ENCODE results near the gene MEF2D. TPM values are rescaled to one million over a fixed set of nuclear protein-coding genes. Genes with fewer than 3 reads are reported as not detected.

The MEF2D gene
- polyA plus RNA-seq, 4 donors, result 23.3 to 24.8 (median 24.3) TPM

DNA sequence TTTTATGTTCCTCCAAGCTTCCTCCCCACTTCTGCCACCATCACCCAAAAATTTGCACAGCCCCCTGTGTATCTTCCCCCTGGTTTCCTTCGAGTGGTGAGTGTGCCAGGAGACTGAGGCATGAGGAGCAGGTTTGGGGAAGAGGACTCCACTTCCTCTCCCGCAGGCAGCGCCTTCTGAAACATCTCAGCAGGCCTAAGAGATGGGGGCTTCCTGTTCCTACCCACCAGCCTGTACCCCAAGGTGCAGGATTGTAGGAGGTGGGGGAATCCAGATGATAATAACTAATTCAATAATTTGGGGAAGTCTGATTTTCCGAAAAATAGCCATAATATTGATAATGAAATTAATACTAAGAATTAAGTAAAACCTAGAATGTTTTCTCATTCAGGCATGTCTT lies 69.2 kb downstream of the MEF2D start:
- no peak for DNase-seq (ENCODE audit: low read depth in 4 of 4, low spot score in 3 of 4)

DNA sequence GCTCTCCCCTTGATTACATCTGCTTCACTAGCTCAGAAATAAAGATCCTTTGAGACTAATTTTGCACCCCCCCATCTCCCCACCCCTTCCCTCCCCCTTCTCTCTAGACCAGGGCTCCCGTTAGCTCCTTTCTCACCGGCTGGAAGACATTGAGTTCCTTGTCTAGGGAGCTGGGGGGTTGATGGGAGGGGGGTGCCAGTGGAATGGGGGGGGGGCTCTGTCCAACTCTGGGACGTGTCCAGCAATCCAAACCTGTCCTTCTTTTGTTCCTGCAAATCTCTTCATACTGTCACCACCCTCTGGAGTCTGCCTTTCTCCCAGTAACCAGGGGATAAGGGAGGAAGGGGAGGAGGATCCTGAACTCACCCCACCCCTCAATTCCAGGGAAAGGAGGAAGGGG lies 69.7 kb downstream of the MEF2D start:
- DNase-seq (ENCODE audit: low read depth in 4 of 4, low spot score in 3 of 4), result no peak

DNA sequence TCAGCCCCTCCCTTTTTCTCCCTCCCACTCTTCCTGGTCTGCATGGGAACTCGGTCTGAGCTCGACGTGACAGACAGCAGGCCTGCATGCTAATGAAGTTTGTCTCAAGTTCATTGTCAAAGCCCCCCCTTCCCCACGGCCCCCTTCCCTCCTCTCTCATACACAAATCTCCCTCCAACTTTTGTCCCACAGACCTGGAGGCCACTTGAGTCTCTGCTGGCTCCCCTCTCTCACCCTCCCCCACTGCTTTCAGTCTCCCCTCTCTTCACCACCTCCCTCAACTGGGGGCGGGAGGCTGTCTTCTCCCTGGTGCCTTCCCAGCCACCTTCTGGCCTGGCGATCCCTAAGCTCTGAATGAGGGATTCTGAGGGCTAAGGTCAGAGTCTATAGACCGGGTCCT lies 70.3 kb downstream of the MEF2D start:
- DNase-seq (ENCODE audit: low read depth in 4 of 4, low spot score in 3 of 4), result no peak

DNA sequence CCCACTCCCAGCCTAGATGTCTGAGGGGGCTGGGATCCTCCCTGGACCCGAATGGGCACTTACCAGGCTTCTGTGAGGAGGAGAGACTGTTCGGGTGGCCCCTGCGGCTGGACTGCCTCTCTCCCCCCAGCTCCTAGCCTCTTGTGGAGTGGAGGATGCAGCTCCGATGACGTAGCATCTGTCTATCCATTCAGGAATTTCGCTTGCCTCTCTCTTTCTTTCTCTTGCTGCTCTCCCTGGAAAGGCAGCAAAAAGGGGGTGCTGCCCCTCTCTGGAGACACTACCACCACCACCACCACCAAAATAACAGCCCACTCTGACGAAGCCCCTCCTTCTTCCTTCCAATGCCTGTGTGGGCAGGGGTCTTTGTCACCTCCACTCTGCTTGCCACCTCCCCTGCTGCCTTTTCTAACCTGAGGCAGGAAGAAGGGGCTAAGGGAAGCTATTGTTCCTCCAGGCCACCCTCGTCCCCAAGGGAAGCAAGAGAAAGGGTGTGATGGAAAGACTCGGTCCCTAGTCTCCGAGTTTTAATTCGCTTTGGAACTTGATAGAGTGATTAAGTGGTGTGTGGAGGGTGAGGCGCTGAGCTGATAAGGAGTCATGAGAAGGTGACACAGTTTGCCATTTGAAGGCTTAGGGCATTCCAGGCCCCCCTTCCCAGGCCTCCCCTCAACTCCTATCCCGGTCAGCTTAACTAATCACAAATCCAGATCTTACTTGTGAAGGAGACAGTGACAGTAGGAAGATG lies 71.1 kb downstream of the MEF2D start:
- DNase-seq (ENCODE audit: low read depth in 4 of 4, low spot score in 3 of 4), result no peak

DNA sequence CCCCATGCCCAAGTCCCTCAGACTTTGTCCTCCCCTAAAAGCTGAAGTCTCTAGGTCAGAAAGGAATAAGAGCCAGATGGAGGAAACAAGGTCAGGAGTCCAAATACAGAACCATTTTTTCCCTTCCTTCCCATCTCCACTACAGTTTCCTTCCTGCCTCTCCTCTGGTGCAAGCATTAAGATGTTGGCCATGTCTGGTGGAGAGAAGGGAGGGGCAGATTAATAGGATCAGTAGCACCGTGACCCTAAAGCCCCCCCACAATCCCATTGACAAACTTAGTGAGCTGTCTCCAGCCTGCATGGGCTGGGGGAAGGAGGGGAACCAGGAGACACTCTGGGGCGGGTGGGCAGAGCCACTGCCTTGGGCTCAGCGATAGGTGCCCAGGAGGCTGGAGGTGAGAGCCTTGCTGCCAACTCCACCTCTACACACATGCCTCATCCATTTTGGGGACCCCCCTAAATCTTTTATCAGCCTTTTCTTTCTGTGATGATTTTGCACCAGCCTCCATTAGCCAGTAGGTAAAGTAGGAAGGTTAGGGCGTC lies 71.8 kb downstream of the MEF2D start:
- no peak for DNase-seq (ENCODE audit: low read depth in 4 of 4, low spot score in 3 of 4)

DNA sequence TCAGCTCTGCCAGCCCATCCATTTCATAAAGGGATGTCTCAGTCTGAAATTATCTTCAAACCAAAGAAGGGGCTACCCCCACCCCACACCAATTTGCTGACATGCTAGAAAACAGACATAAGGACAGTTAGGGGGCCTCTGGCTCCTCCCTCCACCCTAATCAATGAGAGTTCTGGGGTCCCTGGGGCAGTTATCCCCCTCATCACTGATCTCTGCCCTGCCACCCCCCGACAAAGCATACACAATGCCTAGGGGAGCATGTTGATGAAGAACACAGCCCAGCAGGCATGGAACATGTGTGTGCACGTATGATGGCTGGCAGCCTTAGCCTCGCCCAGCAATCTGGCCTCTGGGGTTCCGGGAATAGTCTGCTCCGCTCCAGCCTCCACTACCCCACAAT lies 72.6 kb downstream of the MEF2D start:
- no peak for DNase-seq (ENCODE audit: low read depth in 4 of 4, low spot score in 3 of 4)

DNA sequence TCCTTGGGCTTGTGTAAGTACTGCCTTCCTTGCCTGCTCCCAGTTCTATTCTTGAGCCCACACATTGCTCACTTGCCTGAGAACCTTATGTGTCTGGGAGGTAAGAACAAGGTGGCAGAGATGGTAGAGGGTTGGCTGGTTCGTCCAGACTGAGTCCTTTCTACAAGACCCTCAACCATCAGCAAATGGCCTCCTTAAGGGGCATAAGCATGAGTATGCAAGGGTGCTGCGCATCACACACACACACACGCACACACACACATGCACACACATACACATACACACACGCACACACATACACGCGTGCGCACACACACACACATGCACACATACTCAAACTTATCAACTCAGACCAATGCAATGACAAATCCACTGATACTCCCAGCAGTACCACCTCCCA lies 74.6 kb downstream of the MEF2D start:
- DNase-seq (ENCODE audit: low read depth in 4 of 4, low spot score in 3 of 4), result no peak

DNA sequence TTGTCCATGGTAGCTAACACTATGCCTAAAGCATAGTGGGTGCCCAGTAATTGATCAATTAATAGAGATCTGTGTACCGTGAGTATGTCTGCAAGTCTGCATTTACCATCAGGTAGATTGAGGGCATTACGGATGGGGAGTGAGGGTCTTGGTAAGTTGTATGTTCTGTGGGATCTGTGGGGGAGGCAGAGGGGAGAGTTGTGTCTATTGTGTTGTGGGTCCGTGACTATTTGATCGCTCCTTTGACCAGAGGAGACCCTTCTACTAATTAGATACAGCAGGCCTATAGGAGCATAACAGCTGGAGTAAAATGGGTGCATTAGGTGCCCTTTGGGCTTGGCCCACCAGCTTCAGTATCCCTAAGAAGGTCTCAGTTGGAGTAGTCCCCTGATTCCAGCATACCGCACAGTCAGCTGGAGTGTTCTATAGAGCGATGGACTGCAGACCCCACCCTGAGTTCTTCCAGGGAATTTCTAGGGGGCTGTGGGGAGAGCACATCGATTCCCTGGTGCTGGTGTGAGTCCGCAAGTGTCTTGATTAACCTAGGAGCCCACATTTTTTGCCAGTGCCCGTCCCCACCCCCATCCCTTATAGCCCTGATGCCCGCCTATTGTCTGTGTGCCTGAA lies 75.7 kb downstream of the MEF2D start:
- no peak for DNase-seq (ENCODE audit: low read depth in 4 of 4, low spot score in 3 of 4)

DNA sequence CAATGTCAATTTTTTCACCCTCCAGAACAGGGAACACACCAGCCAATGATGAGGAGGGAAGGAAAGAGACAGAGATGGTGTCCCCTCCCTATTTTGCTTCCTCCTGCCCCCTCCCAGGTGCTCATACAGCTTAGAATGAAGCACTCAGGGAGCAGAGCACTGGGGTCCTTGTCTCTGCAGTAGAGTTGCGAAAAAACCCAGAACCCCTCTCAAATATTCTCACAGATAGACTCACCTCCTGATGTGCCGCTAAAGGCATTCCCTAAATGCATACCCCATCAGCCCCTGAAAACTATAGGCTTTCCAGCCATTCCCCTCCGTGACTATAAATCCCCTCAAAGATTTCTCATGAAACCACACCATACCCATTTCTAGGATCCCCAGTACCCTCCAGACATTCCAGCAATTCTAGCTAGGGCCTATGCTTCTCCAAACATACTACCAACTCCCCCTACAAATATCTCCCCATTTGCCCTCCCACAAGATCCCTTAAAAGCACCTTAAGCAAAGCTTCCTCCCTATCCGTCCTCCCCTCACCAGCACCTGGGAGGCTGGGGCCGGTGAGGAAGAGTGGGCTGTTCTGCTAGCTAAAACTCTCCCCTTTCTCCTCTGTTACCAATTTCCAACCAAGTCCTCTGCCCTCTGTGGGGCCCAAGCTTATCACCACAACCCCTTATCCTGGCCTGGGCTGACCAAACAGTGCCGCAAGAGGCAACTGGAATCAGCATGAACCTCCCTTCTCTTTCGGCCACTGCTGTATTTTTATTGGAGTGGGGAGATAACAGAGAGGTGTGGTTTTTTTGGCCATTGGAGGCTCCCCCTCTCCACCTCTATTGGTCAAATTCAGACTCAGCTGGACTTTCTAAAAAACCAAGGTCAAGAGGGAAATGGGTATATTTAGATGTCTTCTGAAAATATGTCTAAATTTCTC lies 76.9 kb downstream of the MEF2D start:
- DNase-seq (ENCODE audit: low read depth in 4 of 4, low spot score in 3 of 4), result no peak

DNA sequence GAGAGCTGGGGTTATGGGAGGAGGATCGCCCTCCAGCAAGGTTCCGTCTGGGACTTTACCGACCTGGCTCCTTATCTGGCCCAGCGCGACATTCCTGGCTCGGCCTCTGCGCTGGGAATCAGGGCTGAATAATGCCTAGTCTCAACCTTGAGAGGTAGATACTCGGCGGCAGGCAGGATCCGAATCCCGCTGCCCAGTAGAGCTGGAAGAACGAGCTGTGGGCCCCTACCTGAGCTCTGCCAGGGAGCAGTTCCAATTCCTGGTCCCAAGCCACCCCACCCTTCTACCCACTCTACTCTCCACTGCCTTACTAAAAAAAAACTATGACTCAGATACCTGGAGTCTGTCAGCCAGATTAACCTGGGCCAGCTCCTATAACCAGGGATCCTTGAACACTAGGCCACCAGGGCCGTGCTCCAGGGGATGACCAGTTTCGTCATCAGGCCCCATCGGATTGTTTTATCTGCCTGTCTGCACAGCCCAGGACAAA lies 77.9 kb downstream of the MEF2D start:
- no peak for DNase-seq (ENCODE audit: low read depth in 4 of 4, low spot score in 3 of 4)

DNA sequence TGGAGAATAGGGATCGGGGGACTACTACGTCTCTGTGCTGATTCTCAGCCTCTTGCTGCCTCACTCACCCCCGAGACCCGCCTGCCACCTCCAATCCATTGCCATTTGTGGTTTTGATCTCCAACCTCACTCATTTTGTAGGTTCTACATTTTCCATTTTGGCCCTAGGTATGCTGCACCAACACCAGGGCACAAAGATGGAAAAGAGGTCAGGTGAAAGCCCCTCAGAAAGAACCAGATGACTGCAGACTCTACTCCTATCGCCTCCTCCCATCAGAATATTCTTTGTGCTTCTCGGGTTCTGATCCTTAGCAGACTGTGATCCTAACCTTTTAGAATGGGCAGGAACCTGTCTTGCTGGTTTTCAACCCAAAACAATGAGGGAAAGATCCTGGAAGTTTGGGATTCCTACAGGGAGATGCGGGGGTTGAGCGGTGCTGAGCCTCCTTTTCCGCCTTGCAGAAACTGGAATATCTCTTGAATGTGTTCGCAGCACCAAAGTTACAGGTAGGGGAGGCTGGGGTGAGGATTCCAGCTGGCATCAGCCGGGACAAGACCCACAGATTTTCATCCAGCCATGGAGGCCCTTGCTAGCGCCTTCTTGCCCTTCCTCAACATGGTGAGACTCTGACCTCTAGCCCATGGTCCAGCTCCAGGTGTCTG lies 78.5 kb downstream of the MEF2D start:
- DNase-seq (ENCODE audit: low read depth in 4 of 4, low spot score in 3 of 4), result no peak

DNA sequence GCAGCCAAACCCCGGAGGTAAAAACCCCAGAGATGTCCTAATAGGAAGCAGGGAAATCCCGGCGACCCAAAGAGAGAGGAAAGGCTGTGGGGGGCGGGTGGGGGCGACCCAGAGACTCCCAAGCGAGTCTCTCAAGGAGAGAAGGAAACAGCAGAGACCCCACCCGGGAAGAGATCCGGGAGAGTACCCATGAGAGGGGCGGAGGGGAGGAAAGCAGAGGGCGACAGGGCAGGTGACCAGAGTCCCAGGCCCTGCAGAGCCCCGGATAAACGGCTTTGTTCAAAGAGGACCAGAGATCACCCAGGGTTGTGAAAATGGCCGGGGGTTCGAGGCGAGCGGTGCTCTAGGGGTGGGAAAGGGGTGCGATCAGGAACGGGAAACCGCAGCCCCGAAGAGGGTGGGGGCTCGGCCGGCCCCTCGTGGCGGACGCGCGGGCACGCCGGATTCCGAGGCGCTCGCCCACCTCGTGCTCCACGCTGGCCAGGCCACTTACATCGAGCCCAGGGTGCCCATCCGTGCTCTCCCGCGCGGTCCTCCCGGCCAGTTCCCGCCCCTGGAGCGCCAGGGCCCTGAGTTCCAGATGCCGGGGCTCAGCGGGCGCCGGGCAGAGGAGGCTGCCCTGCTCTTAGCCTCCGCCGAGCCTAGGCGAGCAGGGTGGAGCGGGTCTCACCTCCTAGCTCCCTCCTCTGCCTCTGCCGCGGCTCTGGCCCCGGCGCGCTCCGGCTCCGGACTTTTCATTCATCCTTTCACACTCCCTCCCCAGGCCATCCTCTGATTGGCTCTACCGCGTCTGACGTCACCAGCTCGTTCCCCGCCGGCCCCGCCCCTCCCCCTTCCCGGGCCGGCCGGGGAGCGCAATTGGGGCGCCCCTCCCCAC lies 79.3 kb downstream of the MEF2D start:
- DNase-seq (ENCODE audit: low read depth in 4 of 4, low spot score in 3 of 4), result no peak

DNA sequence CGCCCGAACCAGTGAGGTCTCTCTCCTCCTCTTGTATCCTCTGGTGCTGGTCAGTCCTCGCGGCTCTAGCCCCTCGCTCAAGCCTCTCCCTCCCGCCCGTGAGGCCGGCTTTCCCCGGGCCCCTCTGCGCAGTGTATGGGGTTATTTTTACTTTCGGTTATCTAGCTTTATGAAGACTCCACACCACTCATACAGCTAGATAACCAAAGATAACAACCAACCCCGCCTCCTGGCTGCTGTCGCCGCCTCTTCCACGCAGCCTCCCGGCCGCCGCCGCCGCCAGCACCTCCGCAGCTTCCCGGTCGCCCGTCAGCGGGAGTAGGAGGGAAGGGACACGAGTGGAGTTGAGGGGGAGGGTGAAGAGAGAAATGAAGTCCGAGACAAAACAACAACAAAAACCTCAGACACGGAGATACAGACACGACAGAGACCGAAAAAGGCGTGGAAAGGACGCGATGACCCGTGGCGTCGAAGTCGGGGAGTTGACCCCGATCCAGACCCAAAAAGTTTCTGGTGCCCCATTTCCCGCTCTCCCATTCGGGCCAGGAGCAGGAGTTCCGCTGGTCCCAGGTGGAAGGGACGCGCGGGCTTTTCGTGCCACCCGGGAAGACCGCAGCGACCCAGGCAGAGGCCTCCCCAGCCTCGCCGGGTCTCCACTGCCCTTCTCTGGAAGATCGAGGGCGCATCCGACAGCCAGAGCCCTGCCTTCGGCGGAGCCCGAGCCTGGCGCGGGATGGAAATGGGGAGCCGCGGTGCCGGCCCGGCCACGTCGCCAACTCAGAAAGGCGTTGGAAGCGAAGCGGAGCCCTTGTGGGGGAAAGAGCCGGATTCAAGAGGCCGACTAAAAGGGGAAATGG lies 80.1 kb downstream of the MEF2D start:
- no peak for DNase-seq (ENCODE audit: low read depth in 4 of 4, low spot score in 3 of 4)

DNA sequence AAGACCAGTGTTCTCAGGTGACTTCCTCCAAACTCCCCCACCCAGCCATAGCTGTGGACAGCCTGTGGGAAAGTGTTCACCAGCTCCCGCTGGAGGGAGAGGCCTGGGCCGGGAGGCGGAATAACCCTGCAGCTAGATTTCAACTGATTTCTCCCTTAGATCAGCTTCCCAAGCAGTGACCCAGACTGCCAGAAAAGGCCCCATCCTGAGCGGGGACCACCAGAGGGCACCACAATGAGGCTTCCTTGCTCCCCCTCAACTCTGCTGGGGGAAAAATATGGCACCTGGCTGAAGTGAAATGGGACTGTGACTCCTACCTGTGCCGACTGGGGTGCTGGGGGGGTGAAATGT lies 80.7 kb downstream of the MEF2D start:
- DNase-seq (ENCODE audit: low read depth in 4 of 4, low spot score in 3 of 4), result no peak

DNA sequence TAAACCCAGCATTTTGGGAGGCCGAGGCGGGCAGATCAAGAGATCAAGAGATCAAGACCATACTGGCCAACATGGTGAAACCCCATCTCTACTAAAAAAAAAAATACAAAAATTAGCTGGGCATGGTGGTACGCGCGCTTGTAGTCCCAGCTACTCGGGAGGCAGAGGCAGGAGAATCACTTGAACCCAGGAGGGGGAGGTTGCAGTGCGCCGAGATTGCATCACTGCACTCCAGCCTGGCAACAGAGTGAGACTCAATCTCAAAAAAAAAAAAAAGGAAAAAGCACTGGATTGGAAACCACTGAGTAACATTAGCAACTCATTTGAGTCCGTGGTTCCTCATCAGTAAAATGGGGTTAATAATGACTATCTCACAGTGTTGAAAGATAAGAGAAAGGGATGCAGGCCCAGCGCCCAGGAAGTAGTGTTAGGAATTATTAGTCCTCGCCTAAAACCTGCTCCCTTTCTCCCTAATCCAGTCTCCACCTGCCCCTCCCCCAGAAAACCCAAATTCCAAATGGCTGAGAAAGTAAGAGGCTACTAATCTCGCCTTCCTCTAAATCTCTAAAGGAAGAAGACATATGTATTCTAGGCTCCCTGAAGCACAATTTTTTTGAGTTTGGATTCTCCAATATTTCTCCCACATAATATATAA lies 82.0 kb downstream of the MEF2D start:
- no peak for DNase-seq (ENCODE audit: low read depth in 4 of 4, low spot score in 3 of 4)

DNA sequence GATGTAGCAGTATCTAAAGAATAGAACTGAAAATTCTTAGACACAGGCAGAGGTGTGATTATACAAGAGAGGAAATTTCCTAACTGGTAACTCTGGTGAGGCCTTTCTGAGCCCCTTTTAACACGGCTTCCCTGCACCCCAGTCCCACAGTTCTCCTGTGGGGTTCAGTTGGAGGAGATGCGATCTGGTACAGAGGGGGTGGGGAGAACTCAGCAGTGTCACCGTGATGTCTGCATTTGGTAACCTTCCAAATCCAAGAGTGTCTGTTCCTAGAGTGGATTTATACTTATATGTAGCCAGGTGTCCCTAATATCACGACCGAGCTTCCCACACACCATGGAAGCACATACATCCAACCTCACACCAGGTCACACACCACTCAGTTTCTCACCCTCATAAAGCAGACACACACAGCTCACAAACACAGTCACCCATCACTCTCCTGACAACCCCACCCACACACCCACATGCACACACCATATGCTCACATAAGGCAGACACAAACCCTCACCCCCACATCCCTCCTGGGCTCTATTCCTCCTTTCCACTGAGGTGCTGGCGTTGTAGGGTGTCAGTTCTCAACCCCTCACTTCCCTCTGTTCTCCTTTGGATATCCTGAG lies 83.1 kb downstream of the MEF2D start:
- no peak for DNase-seq (ENCODE audit: low read depth in 4 of 4, low spot score in 3 of 4)

DNA sequence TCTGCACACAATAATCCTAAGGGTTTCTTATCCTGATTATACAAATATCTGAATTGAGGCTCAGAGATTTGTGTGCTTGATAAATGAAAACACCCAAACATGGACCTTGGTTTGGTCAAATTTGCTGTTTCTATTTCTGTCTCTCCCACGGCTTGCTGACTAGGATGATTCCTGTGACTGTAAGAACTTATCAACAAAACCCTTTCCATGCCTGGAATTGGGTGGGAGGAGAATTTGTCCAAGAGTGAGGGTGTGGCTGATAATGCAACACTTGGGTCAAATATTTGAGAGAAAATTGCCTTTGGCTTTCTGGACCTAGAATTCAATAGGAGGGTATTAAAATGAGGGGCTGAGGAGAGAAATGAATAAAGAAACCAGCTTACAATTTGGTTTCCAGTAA lies 83.6 kb downstream of the MEF2D start:
- no peak for DNase-seq (ENCODE audit: low read depth in 4 of 4, low spot score in 3 of 4)

Data from right renal pelvis (tissue), 4 donors.